Lower lobe of right lung (tissue), 2 donors: ENCODE data around the gene GTF2B. TPM values are rescaled to one million over a fixed set of nuclear protein-coding genes. Genes with fewer than 3 reads are reported as not detected.

Source experiments
- ATAC-seq, 2 donors: fragments of 200-7000 bp; cut with Tn5 transposase; one replicate each; pipeline ENCODE4 v1.9.1; 2020 to 2022; ENCODE audit warnings: mild to moderate bottlenecking in 2 of 2, moderate library complexity in 2 of 2
- DNase-seq: peaks from one replicate; pipeline ENCODE4 v3.0.0-alpha.2; 2020
- H3K27ac ChIP-seq: fragments of 200-600 bp; one replicate; pipeline ENCODE4 v1.8.0; 2022
- H3K27me3 ChIP-seq: fragments of 200-600 bp; one replicate; pipeline ENCODE4 v1.8.0; 2022; ENCODE audit warnings: low read depth
- H3K36me3 ChIP-seq: fragments of 200-600 bp; one replicate; pipeline ENCODE4 v1.8.0; 2022; ENCODE audit warnings: mild to moderate bottlenecking
- H3K4me1 ChIP-seq: fragments of 200-600 bp; one replicate; pipeline ENCODE4 v1.8.0; 2022
- H3K4me3 ChIP-seq: fragments of 200-600 bp; one replicate; pipeline ENCODE4 v1.8.0; 2022; ENCODE audit warnings: mild to moderate bottlenecking
- H3K9me3 ChIP-seq: fragments of 200-600 bp; one replicate; pipeline ENCODE4 v1.8.0; 2022
- intact Hi-C: fragments of 100-400 bp; cut with DNase I; formaldehyde crosslinking; loops from one replicate; pipeline ENCODE4 v1.11.0; 2022
- total RNA-seq: library from RNA; stranded (reverse); fragmentation: NEBNext Ultra II Directional; extraction: Animal tissue kit (Norgen Biotek cat#: 25700); gene quantifications from one replicate; pipeline ENCODE4 v1.2.1, GENCODE V29; 2021
- TF ChIP-seq, protein P1 (sequence below): fragments of 200-600 bp; IDR thresholded peaks from one replicate; pipeline ENCODE4 v1.8.0; 2022; ENCODE audit warnings: antibody characterized with exemption, mild to moderate bottlenecking
- donor health status: DM: no; HTN: yes; CAD: no; lungs with severe emphysema.

Gene GTF2B
- total RNA-seq, 1 donor from 2014 or later, result 26.0 TPM

DNA sequence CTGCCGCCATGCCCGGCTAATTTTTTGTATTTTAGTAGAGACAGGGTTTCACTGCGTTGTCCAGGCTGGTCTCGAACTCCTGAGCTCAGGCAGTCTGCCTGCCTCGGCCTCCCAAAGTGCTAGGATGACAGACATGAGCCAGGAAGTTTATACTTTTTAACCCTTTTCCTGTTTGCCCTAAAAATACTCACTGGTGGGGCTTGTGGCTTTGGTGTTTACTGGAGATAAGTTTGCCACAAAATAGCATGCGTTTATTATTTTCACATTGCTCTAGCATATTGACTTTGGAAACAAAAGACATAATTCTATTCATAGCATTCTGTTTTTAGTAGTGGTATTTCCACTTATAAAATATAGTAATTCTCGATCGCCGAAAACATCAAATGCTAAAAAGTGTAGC lies 19.8 kb upstream of the GTF2B start:
- H3K27ac ChIP-seq, result no peak overlapping the region
- DNase-seq, result no peak
- TF ChIP-seq, protein P1, sequence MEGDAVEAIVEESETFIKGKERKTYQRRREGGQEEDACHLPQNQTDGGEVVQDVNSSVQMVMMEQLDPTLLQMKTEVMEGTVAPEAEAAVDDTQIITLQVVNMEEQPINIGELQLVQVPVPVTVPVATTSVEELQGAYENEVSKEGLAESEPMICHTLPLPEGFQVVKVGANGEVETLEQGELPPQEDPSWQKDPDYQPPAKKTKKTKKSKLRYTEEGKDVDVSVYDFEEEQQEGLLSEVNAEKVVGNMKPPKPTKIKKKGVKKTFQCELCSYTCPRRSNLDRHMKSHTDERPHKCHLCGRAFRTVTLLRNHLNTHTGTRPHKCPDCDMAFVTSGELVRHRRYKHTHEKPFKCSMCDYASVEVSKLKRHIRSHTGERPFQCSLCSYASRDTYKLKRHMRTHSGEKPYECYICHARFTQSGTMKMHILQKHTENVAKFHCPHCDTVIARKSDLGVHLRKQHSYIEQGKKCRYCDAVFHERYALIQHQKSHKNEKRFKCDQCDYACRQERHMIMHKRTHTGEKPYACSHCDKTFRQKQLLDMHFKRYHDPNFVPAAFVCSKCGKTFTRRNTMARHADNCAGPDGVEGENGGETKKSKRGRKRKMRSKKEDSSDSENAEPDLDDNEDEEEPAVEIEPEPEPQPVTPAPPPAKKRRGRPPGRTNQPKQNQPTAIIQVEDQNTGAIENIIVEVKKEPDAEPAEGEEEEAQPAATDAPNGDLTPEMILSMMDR, result no peak
- ATAC-seq, result no peak
- intact Hi-C loops, result no loop called here
- peaks cover 8% of the 10 kb centered on the region for H3K9me3 ChIP-seq
- no peaks in the 10 kb centered on the region for H3K27me3 ChIP-seq
- no peaks in the 10 kb centered on the region for H3K36me3 ChIP-seq
- H3K4me3 ChIP-seq, result no peak overlapping the region
- H3K4me1 ChIP-seq, result no peaks in the 10 kb centered on the region

DNA sequence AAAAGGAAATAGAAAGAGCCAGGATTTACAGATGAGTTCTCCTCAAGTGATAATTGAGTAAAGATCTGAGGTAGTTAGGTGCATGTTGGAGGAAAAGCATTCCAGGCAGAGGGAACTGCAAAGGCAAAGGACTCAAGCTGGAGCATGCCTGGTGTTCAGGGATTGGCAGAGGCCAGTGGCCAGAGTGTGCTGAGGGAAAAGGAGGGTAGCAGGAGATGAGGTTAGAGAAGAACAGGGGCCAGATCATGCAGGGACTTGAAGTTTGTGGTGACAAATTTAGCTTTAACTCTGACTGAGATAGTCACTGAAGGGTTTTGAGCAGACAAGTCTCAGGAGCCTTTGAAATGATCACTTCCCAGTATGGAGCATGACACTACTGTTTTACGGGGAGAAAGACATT lies 19.0 kb upstream of the GTF2B start:
- TF ChIP-seq, protein P1, result no peak
- DNase-seq (no peak), ATAC-seq (no peak)
- peaks cover under 1% of the 10 kb centered on the region for H3K9me3 ChIP-seq
- no peak overlapping the region for H3K27ac ChIP-seq
- H3K4me1 ChIP-seq, result no peaks in the 10 kb centered on the region
- intact Hi-C loops, result no loop called here
- H3K36me3 ChIP-seq, result no peaks in the 10 kb centered on the region
- H3K27me3 ChIP-seq, result no peaks in the 10 kb centered on the region
- H3K4me3 ChIP-seq, result no peak overlapping the region

DNA sequence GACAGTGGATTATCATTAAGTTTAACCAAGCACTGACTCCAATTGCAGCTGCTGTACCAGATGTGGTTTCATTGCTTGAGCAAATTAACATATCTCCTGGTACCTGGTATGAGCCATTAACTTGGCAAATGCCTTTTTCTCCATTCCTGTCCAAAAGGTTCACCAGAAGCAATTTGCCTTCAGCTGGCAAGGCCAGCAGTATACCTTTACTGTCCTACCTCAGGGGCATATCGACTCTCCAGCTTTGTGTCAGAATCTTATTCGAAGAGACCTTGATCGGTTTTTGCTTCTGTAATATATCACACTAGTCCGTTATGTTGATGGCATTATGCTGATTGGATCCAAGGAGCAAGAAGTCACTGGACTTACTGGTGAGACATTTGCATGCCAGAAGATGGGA lies 9.5 kb upstream of the GTF2B start:
- ATAC-seq, result no peak
- Histone ChIP-seq H3K9me3 (no peaks in the 10 kb centered on the region), H3K27me3 (no peaks in the 10 kb centered on the region), H3K4me1 (no peaks in the 10 kb centered on the region), H3K4me3 (no peak overlapping the region), H3K27ac (no peak overlapping the region), H3K36me3 (no peaks in the 10 kb centered on the region)
- DNase-seq, result no peak
- intact Hi-C loops, result no loop called here
- TF ChIP-seq, protein P1, result no peak

DNA sequence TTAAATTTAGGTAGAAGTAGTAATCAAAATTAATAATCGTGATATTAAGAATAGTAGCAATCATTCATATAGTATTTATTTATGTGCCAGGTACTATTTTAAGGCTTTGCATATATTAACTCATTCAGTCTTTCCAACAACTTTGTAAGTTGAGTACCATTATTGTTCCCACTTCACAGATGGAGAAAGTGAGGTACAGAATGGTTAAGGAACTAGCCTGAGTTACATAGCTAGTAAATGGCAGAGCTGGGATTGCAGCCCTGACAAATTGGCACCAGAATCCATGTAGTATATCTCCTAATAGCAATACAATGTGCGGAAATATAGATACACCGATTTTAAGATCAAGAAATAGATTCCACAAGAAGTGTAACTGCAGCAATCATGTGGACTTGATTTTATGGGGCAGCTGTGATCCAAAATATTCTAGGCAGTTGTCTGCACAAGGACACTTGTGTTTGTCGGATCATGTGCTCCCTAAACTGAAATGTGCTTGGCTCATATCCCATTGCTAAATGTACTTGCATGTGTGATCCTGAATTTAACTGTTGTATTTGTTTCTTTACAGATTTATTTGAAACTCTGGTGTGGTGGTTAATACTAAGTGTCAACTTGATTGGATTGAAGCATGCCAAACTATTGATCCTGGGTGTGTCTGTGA lies 5.8 kb upstream of the GTF2B start:
- intact Hi-C loops, result no loop called here
- Histone ChIP-seq H3K27me3 (no peaks in the 10 kb centered on the region), H3K4me1 (no peaks in the 10 kb centered on the region), H3K36me3 (no peaks in the 10 kb centered on the region), H3K4me3 (no peak overlapping the region), H3K27ac (no peak overlapping the region), H3K9me3 (no peaks in the 10 kb centered on the region)
- DNase-seq, result no peak
- no peak for ATAC-seq
- TF ChIP-seq, protein P1, result no peak

DNA sequence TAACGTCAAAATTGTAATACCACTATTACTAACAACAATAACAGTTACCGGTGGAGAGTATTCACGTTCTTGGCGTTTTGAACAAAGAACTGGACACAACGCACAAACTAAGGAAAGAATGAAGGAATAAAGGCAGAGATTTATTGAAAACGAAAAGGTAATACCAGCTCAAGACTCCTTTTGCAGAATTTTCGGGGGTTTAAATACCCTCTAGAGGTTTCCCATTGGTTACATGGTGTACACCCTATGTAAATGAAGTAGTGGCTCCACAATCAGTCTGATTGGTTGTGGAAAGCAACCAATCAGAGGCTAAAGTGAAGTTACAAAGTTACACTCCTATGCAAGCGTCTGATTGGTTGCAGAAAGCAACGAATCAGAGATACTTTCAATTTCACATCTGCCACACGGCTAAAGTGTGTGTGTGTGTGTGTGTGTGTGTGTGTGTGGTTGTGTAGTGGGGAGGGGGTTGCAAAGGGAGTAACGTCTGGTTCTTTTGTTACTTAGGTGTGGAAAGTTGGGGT lies 1.1 kb upstream of the GTF2B start:
- Histone ChIP-seq H3K4me1 (peaks cover 24% of the 10 kb centered on the region), H3K27ac (no peak overlapping the region), H3K9me3 (no peaks in the 10 kb centered on the region), H3K4me3 (peak overlapping the region; percentile 97), H3K27me3 (no peaks in the 10 kb centered on the region), H3K36me3 (peaks cover 6% of the 10 kb centered on the region)
- no peak for DNase-seq
- ATAC-seq, result no peak
- intact Hi-C loops, result no loop called here
- TF ChIP-seq, protein P1, result no peak
